ENCODE results near the gene CCDC71L. TPM values are rescaled to one million over a fixed set of nuclear protein-coding genes. Genes with fewer than 3 reads are reported as not detected.

Gene CCDC71L
- total RNA-seq, 4 donors from 2014 or later: 4.4 to 7.0 (median 5.7) TPM

- TF ChIP-seq POLR2A (IDR thresholded peaks at IDR 0.05) (no peak), CTCF (IDR thresholded peaks at IDR 0.05 in 4 of 5, conservative IDR thresholded peaks at IDR 0.05 in 1 of 5) (no peak)
- ATAC-seq (no peak), DNase-seq (no peak)
- no peaks in the 10 kb centered on the region for H3K27me3 ChIP-seq
- no peak overlapping the region for H3K4me3 ChIP-seq
- H3K9me3 ChIP-seq: no peaks in the 10 kb centered on the region
- in situ Hi-C loops (cut with MboI; ENCODE audit: low sequenced_read_pairs in 4 of 4) (no loop called here), intact Hi-C loops (cut with DNase I; ENCODE audit: low total_unique reads) (no loop called here)
- no peaks in the 10 kb centered on the region for H3K4me1 ChIP-seq
- H3K27ac ChIP-seq: no peak overlapping the region
- no peaks in the 10 kb centered on the region for H3K36me3 ChIP-seq
These were observed 44.9 kb downstream of the CCDC71L start for GRCh38 chr7:106615808-106616707.

GRCh38 chr7:106614751-106615150 lies 46.2 kb downstream of the CCDC71L start:
- no peaks in the 10 kb centered on the region for H3K9me3 ChIP-seq
- ATAC-seq (no peak), DNase-seq (no peak)
- H3K27me3 ChIP-seq: no peaks in the 10 kb centered on the region
- H3K27ac ChIP-seq: no peak overlapping the region
- TF ChIP-seq POLR2A (IDR thresholded peaks at IDR 0.05) (no peak), CTCF (IDR thresholded peaks at IDR 0.05 in 4 of 5, conservative IDR thresholded peaks at IDR 0.05 in 1 of 5) (no peak)
- intact Hi-C loops (cut with DNase I; ENCODE audit: low total_unique reads) (no loop called here), in situ Hi-C loops (cut with MboI; ENCODE audit: low sequenced_read_pairs in 4 of 4) (no loop called here)
- no peak overlapping the region for H3K4me3 ChIP-seq
- no peaks in the 10 kb centered on the region for H3K36me3 ChIP-seq
- H3K4me1 ChIP-seq: no peaks in the 10 kb centered on the region

GRCh38 chr7:106613848-106614560 lies 47.0 kb downstream of the CCDC71L start:
- Histone ChIP-seq H3K27ac (no peak overlapping the region), H3K27me3 (no peaks in the 10 kb centered on the region), H3K36me3 (no peaks in the 10 kb centered on the region), H3K4me1 (no peaks in the 10 kb centered on the region), H3K9me3 (no peaks in the 10 kb centered on the region), H3K4me3 (no peak overlapping the region)
- no peak for ATAC-seq
- no peak for DNase-seq
- intact Hi-C loops (cut with DNase I; ENCODE audit: low total_unique reads): no loop called here
- TF ChIP-seq CTCF (IDR thresholded peaks at IDR 0.05 in 4 of 5, conservative IDR thresholded peaks at IDR 0.05 in 1 of 5) (no peak), POLR2A (IDR thresholded peaks at IDR 0.05) (no peak)
- in situ Hi-C loops (cut with MboI; ENCODE audit: low sequenced_read_pairs in 4 of 4): no loop called here

GRCh38 chr7:106613279-106613678 lies 47.7 kb downstream of the CCDC71L start:
- H3K4me3 ChIP-seq: no peak overlapping the region
- ATAC-seq (no peak), DNase-seq (no peak)
- H3K9me3 ChIP-seq: no peaks in the 10 kb centered on the region
- TF ChIP-seq CTCF (IDR thresholded peaks at IDR 0.05 in 4 of 5, conservative IDR thresholded peaks at IDR 0.05 in 1 of 5): no peak
- TF ChIP-seq POLR2A (IDR thresholded peaks at IDR 0.05): no peak
- intact Hi-C loops (cut with DNase I; ENCODE audit: low total_unique reads): no loop called here
- H3K27me3 ChIP-seq: no peaks in the 10 kb centered on the region
- no peak overlapping the region for H3K27ac ChIP-seq
- no peaks in the 10 kb centered on the region for H3K4me1 ChIP-seq
- in situ Hi-C loops (cut with MboI; ENCODE audit: low sequenced_read_pairs in 4 of 4): no loop called here
- no peaks in the 10 kb centered on the region for H3K36me3 ChIP-seq
